Measurements from ENCODE around the gene INPP5D.
"Not testable (repeated sequence)": the region's sequence is repeated elsewhere in the genome, so short reads cannot be mapped to it uniquely, and the experiment has no call there.

Gene INPP5D

DNA sequence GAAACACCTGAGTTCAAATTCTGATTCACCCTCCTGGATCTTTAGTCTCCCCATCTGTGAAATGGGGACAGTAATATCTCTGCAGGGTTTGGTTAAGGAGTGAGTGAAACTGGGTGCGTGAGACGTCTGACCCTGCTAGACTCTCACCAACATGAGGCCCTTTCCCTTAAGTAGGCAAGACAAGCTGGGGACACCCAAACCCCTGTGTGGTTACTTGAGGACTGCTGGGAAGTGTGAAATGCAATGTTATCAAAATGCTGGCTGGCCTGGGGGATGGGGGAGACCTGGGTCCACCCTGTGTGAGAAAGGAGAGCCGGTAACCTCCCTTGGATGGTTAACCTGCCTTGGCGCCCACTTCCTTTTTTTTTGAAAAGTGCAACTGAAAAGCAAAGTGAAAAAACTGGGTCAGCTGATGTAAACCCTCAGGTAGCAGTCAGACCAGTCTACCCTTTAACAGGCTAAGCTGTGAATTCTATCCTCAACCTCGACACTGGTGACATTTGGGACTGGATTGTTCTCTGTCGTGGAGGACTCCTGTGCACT lies 82.3 kb downstream of the INPP5D start:
- DNase-seq (ENCODE audit: low read depth) = no peak

DNA sequence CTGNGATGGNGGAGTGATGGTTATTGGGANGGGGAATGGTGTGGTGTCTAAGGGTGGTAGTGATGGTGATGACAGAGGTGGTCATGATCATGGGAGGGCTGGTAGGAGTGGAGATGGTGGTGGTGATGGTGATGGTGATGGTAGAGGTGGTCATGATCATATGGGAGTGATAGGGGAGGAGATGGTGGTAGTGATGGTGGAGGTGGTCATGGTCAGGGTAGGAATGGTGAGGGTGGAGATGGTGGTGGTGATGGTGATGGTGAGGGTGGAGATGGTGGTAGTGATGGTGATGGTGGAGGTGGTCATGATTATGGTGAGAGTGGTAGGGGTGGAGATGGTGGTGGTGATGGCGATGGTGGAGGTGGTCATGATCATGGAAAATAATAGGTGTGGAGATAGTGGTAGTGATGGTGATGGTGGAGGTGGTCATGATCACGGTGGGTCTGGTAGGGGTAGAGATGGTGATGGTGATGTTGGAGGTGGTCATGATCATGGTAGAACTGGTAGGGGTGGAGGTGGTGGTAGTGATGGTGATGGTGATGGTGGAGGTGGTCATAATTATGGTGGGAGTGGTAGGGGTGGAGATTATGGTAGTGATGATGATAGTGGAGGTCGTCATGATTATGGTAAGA lies 83.7 kb downstream of the INPP5D start:
- no peak for DNase-seq (ENCODE audit: low read depth)

DNA sequence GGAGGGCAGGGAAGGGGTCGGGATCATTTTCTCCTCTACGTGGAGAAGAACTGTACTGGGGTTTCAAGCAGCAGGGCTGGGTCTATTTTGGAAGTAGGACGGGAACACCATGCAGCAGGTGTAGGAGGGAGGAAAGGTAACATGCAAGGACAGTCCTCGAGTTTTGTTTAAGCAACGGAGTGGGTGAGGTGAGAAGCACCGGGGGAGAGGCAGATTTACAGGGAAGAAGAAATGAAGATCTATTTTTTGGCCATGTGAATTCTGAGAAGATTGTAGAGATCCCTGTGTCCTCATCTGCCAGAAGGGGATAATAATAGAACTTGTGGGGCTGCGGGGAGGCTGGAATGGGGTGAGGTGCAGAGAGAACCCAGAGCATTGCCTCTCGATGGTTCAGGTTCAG lies 85.6 kb downstream of the INPP5D start:
- no peak for DNase-seq (ENCODE audit: low read depth)

DNA sequence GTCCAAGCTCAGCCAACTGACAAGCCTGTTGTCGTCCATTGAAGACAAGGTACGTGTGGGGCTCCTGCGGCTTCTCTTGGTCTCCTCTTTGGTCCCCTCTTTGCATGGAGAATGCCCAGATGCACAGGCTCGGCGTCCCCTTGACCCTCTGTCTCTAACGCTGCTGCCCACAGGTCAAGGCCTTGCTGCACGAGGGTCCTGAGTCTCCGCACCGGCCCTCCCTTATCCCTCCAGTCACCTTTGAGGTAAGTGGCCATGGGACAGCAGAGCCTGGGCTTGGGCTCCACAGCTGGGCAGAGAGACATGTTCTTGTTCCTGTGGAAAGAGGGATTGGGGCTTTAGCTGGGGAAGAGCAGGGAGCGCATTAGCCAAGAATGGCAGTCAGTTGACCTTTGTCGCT lies 86.1 kb downstream of the INPP5D start:
- no peak for DNase-seq (ENCODE audit: low read depth)

DNA sequence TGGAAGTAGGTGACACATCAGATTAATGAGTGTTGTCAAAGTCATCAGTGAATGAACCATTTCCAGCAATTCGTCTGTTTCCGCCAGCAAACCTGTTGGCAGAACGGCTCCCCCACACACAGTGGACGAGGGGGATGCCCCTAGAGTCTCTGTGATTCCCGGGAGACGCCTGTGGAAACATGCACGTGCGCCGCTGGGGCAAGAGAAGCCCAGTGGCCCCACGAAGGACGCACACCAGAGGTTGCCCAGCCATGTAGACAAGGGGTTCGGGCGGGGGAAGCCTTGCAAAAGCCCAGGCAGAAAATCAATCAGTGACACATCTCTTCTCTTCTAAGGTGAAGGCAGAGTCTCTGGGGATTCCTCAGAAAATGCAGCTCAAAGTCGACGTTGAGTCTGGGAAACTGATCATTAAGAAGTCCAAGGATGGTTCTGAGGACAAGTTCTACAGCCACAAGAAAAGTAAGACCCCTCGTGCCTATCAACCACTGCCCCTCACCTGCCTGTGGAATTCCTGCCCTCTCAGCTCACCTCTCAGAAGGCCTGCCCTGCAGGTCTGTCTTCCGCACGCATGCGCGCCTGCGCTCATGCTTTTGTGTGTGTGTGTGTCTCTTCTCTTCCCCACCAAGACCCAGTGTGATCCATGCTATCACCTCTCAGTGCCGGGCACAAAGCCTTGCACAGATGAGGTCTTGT lies 87.1 kb downstream of the INPP5D start:
- DNase-seq (ENCODE audit: low read depth) = no peak

DNA sequence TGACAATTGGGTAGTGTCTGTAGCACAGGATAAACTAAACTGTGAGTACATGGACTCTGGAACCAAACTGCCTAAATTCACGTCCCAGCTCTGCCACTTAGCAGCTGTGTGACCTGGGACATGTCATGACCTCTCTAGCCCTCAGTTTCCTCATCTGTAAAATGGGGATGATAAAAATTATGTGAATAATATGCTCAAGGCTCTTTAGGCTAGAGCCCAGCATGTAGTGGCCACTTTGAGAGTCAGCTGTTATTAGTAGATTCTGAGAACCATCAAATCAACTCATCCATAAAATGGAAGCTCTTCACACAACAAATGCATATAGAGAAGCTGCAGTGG lies 87.7 kb downstream of the INPP5D start:
- no peak for DNase-seq (ENCODE audit: low read depth)

DNA sequence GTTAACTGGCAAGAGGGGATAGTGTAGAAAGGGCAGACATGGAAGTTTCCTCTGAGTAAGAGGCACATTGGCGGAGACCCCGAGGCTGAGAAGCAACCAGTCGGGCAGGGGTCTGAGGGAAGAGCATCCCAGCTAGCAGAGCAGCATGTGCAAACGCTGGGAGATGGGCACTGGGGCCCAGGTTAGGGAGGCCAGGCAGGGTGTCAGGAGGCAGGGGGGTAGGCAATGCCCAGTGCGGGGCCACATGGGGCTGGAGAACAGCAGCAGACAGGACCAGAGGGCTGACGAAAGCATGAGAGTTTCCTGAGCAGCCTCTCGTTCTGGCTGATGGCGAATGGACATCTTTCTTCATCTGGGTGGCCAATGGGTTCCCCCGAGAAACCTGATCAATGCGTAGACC lies 88.2 kb downstream of the INPP5D start:
- DNase-seq (ENCODE audit: low read depth) = no peak

DNA sequence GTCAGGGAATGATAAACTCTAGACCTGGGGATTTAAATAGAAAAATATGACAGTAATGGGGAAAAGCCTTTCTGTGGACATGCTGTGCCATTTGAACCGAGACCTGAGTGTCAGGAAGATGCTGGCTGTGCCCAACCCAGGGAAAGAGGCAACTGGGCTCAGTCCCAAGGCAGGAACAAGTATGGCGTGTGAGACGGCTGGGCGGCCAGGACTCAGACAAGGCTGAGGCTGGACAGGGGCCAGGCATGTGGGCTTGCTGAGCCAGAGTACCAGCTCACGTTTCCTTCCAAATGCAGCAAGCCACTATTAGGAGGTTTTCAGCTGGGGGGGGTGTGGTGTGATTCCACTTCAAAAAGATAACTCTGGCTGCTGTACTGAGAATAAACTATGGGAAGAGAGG lies 92.4 kb downstream of the INPP5D start:
- no peak for DNase-seq (ENCODE audit: low read depth)

DNA sequence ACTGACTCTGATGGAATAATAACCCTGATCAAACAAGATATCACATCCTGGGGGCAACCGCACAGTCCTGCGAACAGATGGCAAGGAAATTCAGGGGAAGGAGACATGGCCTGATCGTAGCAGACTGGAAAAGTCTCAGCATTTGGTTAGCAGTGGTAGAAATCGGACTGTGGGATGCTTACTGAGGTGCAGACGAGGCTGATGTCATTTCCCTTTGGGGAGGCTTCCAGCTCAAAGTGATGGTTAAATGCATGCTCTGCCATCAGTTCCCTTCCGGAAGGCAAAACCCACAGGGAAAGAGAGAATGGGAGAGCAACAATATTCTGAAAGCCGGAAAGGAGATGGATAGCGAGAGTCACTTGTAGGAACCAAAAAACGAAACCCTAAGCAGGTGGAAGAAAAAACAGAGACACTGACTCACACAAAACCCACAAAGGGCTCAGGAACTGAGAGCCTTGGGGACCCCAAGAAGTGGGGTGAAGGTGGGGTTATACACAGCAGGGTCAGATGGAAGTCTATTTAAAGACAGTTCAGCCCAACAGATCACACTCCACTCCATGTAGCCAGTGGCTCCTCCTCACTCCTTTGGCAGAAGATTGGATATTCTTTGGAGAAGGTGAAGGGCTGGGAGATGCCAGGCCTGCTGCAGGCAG lies 93.1 kb downstream of the INPP5D start:
- DNase-seq (ENCODE audit: low read depth) = no peak

DNA sequence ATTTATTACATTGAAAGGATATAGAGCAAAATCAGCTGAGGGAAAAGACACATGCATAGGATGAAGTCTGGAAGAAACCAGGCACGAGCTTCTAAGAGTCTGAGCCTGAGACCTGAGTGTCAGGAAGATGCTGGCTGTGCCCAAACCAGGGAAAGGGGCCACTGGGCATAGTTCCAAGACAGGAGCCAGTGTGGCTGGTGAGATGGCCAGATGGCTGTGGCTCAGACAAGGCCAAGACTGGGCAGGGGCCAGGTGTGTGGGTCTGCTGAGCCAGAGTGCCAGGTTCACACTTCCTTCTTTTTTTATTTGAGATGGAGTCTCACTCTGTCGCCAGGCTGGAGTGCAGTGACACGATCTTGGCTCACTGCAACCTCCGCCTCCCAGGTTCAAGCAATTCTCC lies 95.9 kb downstream of the INPP5D start:
- DNase-seq (ENCODE audit: low read depth) = no peak

DNA sequence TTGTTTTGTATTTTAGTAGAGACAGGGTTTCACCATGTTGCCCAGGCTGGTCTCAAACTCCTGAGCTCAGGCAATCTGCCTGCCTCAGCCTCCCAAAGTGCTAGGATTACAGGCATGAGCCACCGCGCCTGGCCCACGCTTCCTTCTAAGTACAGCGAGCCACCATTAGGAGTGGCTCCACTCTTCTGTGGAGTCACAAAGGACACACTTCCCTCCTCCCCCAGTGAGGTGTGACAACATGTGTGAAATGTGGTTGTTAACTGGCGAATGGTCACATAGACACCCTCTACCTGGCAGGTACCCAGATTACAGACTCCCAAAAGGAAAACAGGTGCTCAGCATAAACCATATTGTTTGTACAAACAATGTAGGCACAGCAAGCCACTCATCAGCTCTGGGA lies 96.3 kb downstream of the INPP5D start:
- not testable (repeated sequence) for DNase-seq (ENCODE audit: low read depth)

DNA sequence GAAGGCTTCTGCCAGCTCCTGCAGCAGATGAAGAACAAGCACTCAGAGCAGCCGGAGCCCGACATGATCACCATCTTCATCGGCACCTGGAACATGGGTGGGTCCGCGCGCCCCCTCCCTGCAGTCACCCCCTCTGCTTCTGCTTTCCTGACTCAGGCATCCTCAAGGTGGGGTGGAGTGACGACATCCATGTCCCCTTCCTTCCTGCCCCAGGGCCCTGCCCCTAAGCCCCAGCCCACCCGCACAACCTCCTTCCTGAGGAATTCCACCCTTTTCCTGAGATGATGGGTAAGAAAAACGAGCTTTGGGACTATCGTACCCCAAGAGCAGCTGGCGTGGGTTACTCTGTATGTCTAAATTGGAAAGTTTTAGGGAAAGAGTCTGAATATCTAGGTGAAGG lies 101.6 kb downstream of the INPP5D start:
- no peak for DNase-seq (ENCODE audit: low read depth)

DNA sequence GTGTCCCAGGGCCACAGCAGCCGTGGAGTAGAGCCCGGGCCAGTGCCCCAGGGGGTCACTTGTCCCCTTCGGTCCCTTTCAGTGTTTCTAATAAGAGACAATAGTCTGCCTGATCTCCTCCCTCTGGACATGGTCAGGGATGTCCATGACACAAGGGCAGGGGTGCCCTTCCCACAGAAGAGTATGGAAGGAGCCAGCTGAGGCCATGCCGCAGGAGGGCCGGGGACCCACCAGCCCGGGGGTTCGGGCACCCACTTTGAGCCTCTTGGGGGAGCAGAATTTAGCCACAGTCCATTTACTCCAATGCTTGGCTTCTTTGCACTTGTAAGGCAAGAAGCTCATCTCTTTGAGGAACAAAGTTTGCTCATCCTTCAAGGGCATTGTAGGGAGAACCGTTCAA lies 102.6 kb downstream of the INPP5D start:
- no peak for DNase-seq (ENCODE audit: low read depth)

DNA sequence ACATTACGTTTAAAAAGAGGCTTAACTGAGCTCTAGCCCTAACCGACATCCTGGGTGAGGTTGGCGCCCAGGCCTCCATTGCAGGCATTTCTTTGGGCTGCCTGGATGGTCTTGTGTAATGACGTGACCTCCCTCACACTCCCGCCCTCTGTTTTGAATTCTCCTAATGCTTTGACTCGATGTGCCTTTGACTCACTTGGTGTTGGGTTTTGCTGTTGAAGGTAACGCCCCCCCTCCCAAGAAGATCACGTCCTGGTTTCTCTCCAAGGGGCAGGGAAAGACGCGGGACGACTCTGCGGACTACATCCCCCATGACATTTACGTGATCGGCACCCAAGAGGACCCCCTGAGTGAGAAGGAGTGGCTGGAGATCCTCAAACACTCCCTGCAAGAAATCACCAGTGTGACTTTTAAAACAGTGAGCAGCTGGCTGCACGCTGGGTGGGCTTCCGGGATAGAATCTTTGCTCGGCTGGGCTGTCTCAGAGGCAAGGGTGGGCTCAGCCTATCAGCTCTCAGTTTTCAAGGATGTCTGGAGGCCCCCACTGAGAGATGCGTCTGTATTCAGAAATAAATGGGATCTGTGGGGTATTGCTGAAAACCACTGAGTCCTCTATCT lies 103.5 kb downstream of the INPP5D start:
- DNase-seq (ENCODE audit: low read depth) = no peak

DNA sequence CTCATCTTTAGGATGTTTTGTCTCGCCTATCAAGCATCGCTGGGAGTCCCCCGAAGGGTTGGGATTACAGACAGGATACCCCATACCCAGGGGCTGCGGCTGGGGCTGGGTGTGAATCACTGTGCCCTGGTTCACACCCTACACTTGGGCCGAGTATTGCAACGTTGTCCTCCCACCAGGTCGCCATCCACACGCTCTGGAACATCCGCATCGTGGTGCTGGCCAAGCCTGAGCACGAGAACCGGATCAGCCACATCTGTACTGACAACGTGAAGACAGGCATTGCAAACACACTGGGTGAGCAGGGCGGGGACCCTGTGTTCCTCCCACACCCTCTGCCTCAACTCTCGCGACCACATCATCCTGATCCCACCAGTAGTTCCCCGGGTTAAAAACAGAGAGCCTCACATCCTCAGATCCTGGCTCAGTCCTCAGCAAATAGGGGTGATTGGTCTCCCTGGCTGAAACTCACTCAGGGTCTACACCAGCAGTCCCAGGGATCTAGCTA lies 104.0 kb downstream of the INPP5D start:
- no peak for DNase-seq (ENCODE audit: low read depth)

DNA sequence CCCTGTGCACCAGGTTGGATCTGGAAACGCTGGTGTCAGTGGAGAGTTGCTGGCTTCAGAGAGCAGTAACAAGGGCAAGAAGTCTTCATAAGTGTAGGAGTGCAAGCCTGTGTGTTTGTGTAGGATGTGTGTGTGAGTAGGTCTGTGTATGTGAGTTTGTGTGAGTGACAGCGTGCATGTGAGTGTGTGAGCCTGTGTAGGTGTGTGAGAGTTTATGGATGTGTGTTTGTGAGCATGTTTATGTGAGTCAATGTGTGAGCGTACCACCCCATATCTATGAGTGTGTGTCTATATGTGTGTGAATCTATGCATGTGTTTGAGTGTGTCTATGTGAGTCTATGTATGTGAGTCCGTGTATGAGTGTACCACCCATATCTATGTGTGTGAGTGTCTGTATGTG lies 104.8 kb downstream of the INPP5D start:
- DNase-seq (ENCODE audit: low read depth) = no peak

DNA sequence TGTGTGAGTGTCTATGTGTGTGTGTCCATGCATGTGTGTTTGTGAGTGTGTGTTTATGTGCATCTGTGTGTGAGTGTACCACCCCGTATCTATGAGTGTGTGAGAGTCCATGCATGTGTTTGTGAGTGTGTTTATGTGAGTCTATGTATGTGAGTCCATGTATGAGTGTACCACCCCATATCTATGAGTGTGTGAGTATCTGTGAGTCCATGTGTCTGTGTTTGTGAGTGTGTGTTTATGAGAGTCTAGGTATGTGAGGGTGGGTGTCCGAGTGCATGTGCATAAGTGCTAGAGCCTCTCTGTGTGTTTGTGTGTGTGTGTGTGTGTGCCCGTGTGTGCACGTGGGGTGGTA lies 105.4 kb downstream of the INPP5D start:
- no peak for DNase-seq (ENCODE audit: low read depth)

DNA sequence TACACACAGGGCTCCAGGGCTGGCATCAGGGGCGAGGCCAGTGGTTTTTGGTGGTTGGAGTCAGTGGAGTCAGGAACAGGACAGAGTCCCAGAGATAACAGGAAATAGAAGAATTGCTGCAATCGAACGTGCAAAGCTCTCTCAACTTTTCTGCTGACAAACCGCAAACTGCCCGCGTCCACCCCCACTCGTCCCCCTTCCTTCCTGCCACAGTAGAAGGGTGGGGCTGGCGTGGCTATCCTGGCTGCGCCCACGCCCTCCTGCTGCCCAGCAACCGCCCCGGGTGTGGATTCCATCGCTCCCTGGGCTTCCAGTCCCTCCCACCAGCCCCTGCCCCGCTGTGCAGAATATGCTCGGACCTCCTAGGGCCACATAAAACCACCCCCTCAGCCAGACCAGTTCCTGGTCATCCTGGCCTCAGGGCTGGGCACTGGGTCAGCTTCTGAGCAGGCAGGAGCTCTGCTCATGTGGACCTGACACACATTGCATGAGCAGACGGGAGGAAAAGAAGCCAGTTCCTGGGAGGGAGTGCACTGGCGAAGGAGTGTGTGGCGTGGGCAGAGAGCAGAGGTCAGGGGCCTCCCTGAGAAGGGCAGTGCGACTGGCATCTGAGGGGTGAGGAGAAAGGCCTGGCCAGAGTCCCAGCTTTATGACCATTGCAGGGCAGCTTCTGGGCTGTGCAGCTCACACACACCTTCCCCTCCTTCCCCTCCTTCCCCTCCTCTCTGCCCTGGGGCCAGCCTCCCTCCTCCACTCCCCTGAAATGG lies 105.9 kb downstream of the INPP5D start:
- no peak for DNase-seq (ENCODE audit: low read depth)

DNA sequence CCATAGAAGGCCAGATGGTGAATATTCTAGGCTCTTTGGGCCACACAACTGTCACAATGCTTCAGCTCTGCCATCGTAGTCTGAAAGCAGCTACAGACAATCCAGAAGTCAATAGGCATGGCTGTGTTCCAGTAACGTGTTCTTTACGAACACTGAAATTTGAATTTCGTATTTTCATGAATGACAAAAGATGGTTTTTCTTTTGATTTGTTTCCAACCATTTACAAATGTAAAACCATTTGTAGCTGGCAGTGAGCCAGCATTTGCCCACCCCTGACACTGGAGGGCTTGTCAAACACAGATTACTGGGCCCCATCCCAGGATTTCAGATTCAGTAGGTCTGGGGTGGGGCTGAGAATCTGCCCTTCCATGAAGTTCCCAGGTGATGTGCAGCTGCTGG lies 108.3 kb downstream of the INPP5D start:
- no peak for DNase-seq (ENCODE audit: low read depth)

DNA sequence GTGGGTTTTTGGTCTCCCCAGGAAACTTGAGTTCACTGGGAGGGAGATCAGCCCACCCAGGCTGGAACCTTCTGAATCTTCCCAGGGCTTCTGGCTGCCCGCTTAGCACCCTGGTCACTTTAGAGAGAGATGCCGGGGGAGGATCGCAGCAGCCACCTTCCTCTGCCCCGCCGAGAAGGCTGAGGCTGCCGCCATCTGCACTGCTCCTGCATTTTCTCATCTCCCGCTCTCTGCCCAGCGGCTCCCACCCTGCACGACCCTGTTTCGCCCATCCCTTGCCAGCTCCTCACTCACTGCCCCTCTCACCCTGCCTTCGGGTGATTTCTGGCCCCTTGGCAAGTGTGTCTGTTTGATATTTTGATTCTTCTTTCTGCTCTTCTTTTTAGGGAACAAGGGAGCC lies 108.8 kb downstream of the INPP5D start:
- no peak for DNase-seq (ENCODE audit: low read depth)

DNA sequence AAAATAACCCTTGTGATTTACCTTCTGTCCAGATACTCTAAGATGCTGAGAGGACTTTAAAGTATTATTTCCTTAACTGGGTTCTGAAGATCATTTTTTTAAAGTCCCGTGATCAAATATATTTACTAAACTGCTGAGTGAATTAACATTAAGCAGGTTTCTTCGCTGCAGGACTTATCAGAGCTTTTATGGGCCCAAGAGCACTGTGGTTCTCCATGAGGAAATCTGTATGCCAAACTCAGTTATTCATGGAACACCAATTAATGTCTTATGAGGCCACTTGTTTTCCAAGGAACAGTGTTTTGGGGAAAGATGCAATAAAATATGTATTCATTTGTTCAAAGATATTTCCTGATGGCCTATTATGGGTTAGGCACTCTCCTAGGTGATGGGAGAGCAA lies 111.2 kb downstream of the INPP5D start:
- no peak for DNase-seq (ENCODE audit: low read depth)

DNA sequence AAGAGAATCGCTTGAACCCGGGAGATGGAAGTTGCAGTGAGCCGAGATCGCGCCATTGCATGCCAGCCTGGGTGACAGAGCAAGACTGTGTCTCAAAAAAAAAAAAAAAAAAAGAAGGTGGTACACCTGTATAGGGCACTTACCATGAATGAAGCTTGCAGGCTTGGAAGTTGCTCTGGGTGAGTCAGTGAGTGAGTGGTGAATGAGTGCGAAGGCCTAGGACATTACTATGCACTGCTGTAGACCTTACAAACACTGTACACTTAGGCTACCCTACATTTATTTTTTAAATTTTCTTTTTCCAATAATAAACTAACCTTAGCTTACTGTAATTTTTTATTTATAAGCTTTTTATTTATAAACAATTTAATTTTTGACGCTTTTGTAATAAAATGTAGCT lies 113.0 kb downstream of the INPP5D start:
- no peak for DNase-seq (ENCODE audit: low read depth)
